ENCODE measurements around the gene ITGB4. TPM values are rescaled to one million over a fixed set of nuclear protein-coding genes. Genes with fewer than 3 reads are reported as not detected.

ITGB4 gene
- total RNA-seq, 2 experiments from 2014 or later = 0.67 to 1.1 TPM

DNA sequence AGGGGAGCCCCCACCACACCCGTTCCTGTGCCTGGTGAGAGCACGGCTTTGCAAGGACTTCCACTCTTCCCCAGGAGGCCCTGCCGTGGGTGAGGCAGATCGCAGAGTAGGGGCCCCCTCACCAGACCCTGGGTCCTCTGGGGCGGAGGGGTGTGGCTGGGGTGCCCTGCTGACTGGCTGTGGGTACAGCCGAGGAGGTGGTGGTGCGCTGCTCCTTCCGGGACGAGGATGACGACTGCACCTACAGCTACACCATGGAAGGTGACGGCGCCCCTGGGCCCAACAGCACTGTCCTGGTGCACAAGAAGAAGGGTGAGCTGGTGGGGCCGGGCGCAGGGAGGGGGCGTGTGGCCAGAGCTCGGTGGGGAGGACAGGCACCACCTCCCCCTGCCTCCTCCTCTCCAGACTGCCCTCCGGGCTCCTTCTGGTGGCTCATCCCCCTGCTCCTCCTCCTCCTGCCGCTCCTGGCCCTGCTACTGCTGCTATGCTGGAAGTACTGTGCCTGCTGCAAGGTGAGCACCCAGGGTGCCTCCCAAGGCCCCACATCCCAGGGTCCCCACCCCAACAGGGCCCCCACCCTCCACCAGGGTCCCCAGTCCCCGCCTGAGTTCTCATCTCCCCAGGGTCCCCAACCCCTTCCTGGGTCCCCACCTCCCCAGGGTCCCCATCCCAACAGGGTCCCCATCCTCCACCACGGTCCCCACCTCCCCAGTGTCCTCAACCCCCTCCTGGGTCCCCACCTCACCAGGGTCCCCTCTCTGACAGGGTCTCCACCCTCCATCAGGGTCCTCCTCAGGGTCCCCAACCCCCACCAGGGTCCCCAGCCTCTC lies 16.1 kb downstream of the ITGB4 start:
- Mint-ChIP-seq H3K27me3 (no peaks in the 10 kb centered on the region), H3K4me1 (ENCODE audit: low read depth) (peaks cover 5% of the 10 kb centered on the region), H3K4me3 (no peak overlapping the region), H3K27ac (no peak overlapping the region), H3K36me3 (no peaks in the 10 kb centered on the region), H3K9me3 (no peaks in the 10 kb centered on the region)
- ChIA-PET CTCF (interaction anchor here (1.0 to 2.7 kb wide), 5 partner anchors 11 to 63 kb away, joined by 3 to 38 read pairs (median 4); partner anchors contain the start of gene ITGB4), POLR2A (no interaction called here)
- intact Hi-C loops (cut with micrococcal nuclease) = no loop called here
- DNase-seq = no peak

GRCh38 chr17:75738218-75738802 lies 17.1 kb downstream of the ITGB4 start:
- Mint-ChIP-seq H3K36me3 (no peaks in the 10 kb centered on the region), H3K9me3 (no peaks in the 10 kb centered on the region), H3K27ac (no peak overlapping the region), H3K4me1 (ENCODE audit: low read depth) (peaks cover 5% of the 10 kb centered on the region), H3K4me3 (no peak overlapping the region), H3K27me3 (no peaks in the 10 kb centered on the region)
- DNase-seq = peak; percentile 70
- intact Hi-C loops (cut with micrococcal nuclease) = no loop called here
- ChIA-PET CTCF (interaction anchor here (0.7 to 2.7 kb wide), 7 partner anchors 10 to 201 kb away, joined by 3 to 38 read pairs (median 3); partner anchors contain the start of gene ITGB4), POLR2A (interaction anchor here (0.8 kb wide), 1 partner anchor 121 kb away, joined by 3 read pairs; no protein-coding TSS in a partner anchor)

DNA sequence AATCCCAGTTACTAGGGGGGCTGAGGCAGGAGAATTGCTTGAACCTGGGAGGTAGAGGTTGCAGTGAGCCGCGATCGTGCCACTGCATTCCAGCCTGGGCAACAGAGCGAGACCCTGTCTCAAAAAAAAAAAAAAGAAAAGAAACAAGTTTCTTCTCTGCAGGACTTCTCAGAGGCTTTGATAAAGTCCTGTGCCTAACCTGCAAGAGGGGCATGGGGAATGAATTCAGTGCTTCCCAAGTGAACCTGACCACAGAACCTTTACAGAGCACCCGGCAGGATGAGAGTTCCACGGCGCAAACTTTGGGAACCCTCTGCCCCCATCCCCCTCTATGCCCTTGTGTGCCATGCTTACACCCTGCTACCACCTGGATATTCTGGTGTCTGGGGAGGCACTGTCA lies 17.9 kb downstream of the ITGB4 start:
- intact Hi-C loops (cut with micrococcal nuclease) = no loop called here
- no peak overlapping the region for H3K27ac Mint-ChIP-seq
- no peak for DNase-seq
- H3K4me1 Mint-ChIP-seq (ENCODE audit: low read depth) = peaks cover 5% of the 10 kb centered on the region
- ChIA-PET CTCF (interaction anchor here (0.6 to 2.7 kb wide), 5 partner anchors 9 to 202 kb away, joined by 3 to 38 read pairs (median 3); no protein-coding TSS in a partner anchor), POLR2A (interaction anchor here (0.8 kb wide), 1 partner anchor 122 kb away, joined by 3 read pairs; no protein-coding TSS in a partner anchor)
- H3K9me3 Mint-ChIP-seq = no peaks in the 10 kb centered on the region
- H3K36me3 Mint-ChIP-seq = no peaks in the 10 kb centered on the region
- no peak overlapping the region for H3K4me3 Mint-ChIP-seq
- no peaks in the 10 kb centered on the region for H3K27me3 Mint-ChIP-seq

- Mint-ChIP-seq H3K27ac (no peak overlapping the region), H3K9me3 (no peaks in the 10 kb centered on the region), H3K27me3 (no peaks in the 10 kb centered on the region), H3K36me3 (no peaks in the 10 kb centered on the region), H3K4me1 (ENCODE audit: low read depth) (peaks cover 4% of the 10 kb centered on the region), H3K4me3 (no peak overlapping the region)
- CTCF ChIA-PET = interaction anchor here (0.6 to 2.7 kb wide), 3 partner anchors 9 to 195 kb away, joined by 3 to 38 read pairs (median 3); no protein-coding TSS in a partner anchor
- DNase-seq = no peak
- intact Hi-C loops (cut with micrococcal nuclease) = no loop called here
- POLR2A ChIA-PET = no interaction called here
Measured at GRCh38 chr17:75739801-75740200, 18.5 kb downstream of the ITGB4 start.

GRCh38 chr17:75740215-75740614 lies 19.0 kb downstream of the ITGB4 start:
- H3K27ac Mint-ChIP-seq = no peak overlapping the region
- no peaks in the 10 kb centered on the region for H3K9me3 Mint-ChIP-seq
- peaks cover 4% of the 10 kb centered on the region for H3K4me1 Mint-ChIP-seq (ENCODE audit: low read depth)
- CTCF ChIA-PET = interaction anchor here (0.9 to 3.0 kb wide), 3 partner anchors 9 to 107 kb away, joined by 3 to 9 read pairs (median 5); partner anchors contain the start of gene SMIM5
- no peak overlapping the region for H3K4me3 Mint-ChIP-seq
- no peaks in the 10 kb centered on the region for H3K36me3 Mint-ChIP-seq
- intact Hi-C loops (cut with micrococcal nuclease) = no loop called here
- no peak for DNase-seq
- POLR2A ChIA-PET = no interaction called here
- no peaks in the 10 kb centered on the region for H3K27me3 Mint-ChIP-seq

GRCh38 chr17:75740631-75741077 lies 19.4 kb downstream of the ITGB4 start:
- Mint-ChIP-seq H3K27ac (no peak overlapping the region), H3K4me3 (no peak overlapping the region), H3K36me3 (no peaks in the 10 kb centered on the region), H3K27me3 (no peaks in the 10 kb centered on the region), H3K4me1 (ENCODE audit: low read depth) (peaks cover 4% of the 10 kb centered on the region), H3K9me3 (no peaks in the 10 kb centered on the region)
- POLR2A ChIA-PET = no interaction called here
- CTCF ChIA-PET = interaction anchor here (0.9 to 3.0 kb wide), 3 partner anchors 9 to 107 kb away, joined by 3 to 9 read pairs (median 5); partner anchors contain the start of gene SMIM5
- intact Hi-C loops (cut with micrococcal nuclease) = no loop called here
- no peak for DNase-seq

GRCh38 chr17:75742337-75742736 lies 21.1 kb downstream of the ITGB4 start:
- Mint-ChIP-seq H3K4me1 (ENCODE audit: low read depth) (peaks cover 4% of the 10 kb centered on the region), H3K27me3 (no peaks in the 10 kb centered on the region), H3K36me3 (no peaks in the 10 kb centered on the region), H3K9me3 (no peaks in the 10 kb centered on the region), H3K4me3 (no peak overlapping the region), H3K27ac (no peak overlapping the region)
- intact Hi-C loops (cut with micrococcal nuclease) = no loop called here
- ChIA-PET POLR2A (no interaction called here), CTCF (interaction anchor here (0.6 to 3.0 kb wide), 5 partner anchors 11 to 143 kb away, joined by 3 to 9 read pairs (median 4); partner anchors contain the start of gene SMIM5)
- DNase-seq = no peak

- no peaks in the 10 kb centered on the region for H3K9me3 Mint-ChIP-seq
- no peak overlapping the region for H3K27ac Mint-ChIP-seq
- ChIA-PET CTCF (interaction anchor here (1.3 to 10.9 kb wide), 3 partner anchors 10 to 106 kb away, joined by 6 to 438 read pairs (median 151); partner anchors contain the start of gene SMIM5), POLR2A (no interaction called here)
- no peaks in the 10 kb centered on the region for H3K27me3 Mint-ChIP-seq
- no peaks in the 10 kb centered on the region for H3K36me3 Mint-ChIP-seq
- peaks cover 3% of the 10 kb centered on the region for H3K4me1 Mint-ChIP-seq (ENCODE audit: low read depth)
- intact Hi-C loops (cut with micrococcal nuclease) = no loop called here
- no peak for DNase-seq
- H3K4me3 Mint-ChIP-seq = no peak overlapping the region
Measured at GRCh38 chr17:75743625-75744206, 22.5 kb downstream of the ITGB4 start.

DNA sequence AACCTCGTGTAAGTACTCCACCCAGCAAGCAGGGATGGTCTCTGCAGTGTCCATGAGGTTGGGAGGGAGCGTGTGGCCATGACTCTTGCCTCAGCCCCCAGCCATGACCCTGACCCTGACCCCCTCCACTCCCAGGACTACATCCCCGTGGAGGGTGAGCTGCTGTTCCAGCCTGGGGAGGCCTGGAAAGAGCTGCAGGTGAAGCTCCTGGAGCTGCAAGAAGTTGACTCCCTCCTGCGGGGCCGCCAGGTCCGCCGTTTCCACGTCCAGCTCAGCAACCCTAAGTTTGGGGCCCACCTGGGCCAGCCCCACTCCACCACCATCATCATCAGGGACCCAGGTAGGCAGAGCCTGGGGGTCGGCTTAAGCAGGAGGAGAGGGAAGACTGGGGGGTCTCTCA lies 27.4 kb downstream of the ITGB4 start:
- Mint-ChIP-seq H3K27me3 (no peaks in the 10 kb centered on the region), H3K4me1 (ENCODE audit: low read depth) (peaks cover 15% of the 10 kb centered on the region), H3K36me3 (no peaks in the 10 kb centered on the region), H3K27ac (no peak overlapping the region), H3K4me3 (no peak overlapping the region), H3K9me3 (no peaks in the 10 kb centered on the region)
- DNase-seq = no peak
- intact Hi-C loops (cut with micrococcal nuclease) = loop anchor here (1.0 kb wide), 1 partner anchor 73 kb away; no protein-coding TSS in a partner anchor
- ChIA-PET CTCF (interaction anchor here (0.6 to 10.9 kb wide), 33 partner anchors 10 to 324 kb away, joined by 3 to 438 read pairs (median 6); partner anchors contain the start of genes GALK1, RECQL5, SAP30BP and SMIM5), POLR2A (interaction anchor here (0.6 to 1.6 kb wide), 2 partner anchors 67 to 81 kb away, joined by 4 read pairs; partner anchors contain the start of genes RECQL5 and SAP30BP)

DNA sequence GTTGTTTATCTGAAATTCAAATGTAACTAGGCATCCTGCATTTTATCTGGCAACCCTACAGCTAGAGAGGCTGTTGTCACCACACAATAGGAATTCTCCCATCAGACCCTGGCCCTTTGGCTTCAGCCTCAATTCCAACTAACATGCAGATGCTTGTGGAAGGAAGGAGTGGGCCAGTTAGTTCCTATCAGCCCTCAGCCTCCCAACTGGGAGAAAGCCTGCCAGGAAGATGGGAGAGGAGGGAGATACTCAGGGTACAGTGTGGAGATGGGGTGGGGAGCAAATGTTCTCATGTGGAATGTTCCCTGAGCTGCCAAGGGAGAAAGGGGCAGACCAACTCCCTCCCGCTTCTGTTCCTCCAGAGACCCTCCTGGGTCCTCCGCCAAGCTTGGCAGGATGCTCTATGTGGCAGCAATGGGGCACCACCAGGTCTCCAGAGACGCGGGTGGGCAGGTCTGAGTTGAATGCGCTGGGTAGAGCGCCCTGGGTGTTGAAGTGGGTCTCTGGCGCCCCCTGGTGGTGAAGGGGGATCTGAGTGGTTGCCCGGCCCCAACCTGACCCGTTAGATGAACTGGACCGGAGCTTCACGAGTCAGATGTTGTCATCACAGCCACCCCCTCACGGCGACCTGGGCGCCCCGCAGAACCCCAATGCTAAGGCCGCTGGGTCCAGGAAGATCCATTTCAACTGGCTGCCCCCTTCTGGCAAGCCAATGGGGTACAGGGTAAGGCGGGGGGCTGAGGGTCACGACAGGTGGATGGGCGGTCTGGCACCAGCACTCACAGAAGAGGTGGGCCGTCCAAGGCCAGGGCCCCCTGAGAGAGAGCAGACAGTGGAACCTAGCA lies 28.5 kb downstream of the ITGB4 start:
- peaks cover 21% of the 10 kb centered on the region for H3K4me1 Mint-ChIP-seq (ENCODE audit: low read depth)
- ChIA-PET POLR2A (interaction anchor here (0.6 kb wide), 1 partner anchor 73 kb away, joined by 3 read pairs; no protein-coding TSS in a partner anchor), CTCF (interaction anchor here (0.6 to 10.9 kb wide), 49 partner anchors 9 to 533 kb away, joined by 3 to 438 read pairs (median 5); partner anchors contain the start of genes GALK1, RECQL5, SAP30BP and SMIM5)
- no peaks in the 10 kb centered on the region for H3K36me3 Mint-ChIP-seq
- H3K9me3 Mint-ChIP-seq = no peaks in the 10 kb centered on the region
- H3K27ac Mint-ChIP-seq = no peak overlapping the region
- peak overlapping the region; percentile 37 for H3K4me3 Mint-ChIP-seq
- peak; percentile 91 for DNase-seq
- H3K27me3 Mint-ChIP-seq = no peaks in the 10 kb centered on the region
- intact Hi-C loops (cut with micrococcal nuclease) = loop anchor here (1.0 to 5.0 kb wide), 2 partner anchors 116 to 322 kb away; partner anchors contain the start of gene SMIM5

Data from activated CD4-positive, alpha-beta memory T cell treated with anti-CD3 and anti-CD28 coated beads for 36 hours (primary cell).